Measurements from ENCODE around the gene FAM120A. TPM values are rescaled to one million over a fixed set of nuclear protein-coding genes. Genes with fewer than 3 reads are reported as not detected.

Gene FAM120A
- total RNA-seq, 1 experiment from 2014 or later = 115 TPM

DNA sequence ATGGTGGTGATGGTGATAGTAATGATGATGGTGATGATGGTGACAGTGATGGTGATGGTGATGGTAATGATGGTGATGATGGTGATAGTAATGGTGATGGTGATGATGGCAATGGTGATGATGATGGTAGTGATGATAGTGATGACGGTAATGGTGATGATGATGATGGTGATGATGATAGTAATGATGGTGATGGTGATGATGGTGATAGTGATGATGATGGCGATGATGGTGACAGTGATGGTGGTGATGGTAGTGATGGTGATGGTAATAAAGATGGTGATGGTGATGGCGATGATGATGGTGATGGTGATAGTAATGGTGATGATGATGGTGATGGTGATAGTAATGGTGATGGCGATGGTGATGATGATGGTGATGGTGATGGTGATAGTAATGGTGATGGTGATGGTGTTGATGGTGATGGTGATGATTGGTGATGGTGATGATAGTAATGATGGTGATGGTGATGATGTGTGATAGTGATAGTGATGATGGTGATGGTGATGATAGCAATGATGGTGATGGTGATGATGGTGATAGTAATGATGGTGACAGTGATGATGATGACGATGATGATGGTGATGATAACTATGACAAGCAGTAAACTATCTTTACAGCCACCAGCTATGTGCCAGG is 163.5 kb downstream of the FAM120A start:
- DNase-seq (ENCODE audit: low spot score) = no peak

Small RNA genes within 50 kb of the gene (small RNA-seq; reads per million reads assigned to genes)
- not detected for gene RF00019

Other genes starting within 250 kb of the FAM120A start
- gene FAM120AOS, start 1.9 kb downstream of the FAM120A start, total RNA-seq (2014; rRNA removed; shearing (Covaris generic)) = 41.3 and 51.0 TPM in 2 replicates
- 13.3 and 14.2 TPM in 2 replicates for gene PHF2, start 124.9 kb downstream of the FAM120A start, total RNA-seq (2014; rRNA removed; shearing (Covaris generic))